PC-3 (cell line): ENCODE measurements around the gene UMODL1.

Source experiments
- CTCF ChIP-seq: fragments of 300-600 bp; sonication (generic); conservative IDR thresholded peaks from 2 replicates; pipeline ENCODE4 v1.5.1; 2017; ENCODE audit warnings: antibody characterized with exemption, low read depth, mild to moderate bottlenecking, low read length
- EZH2 ChIP-seq: fragments of 300-600 bp; sonication (generic); IDR thresholded peaks from one replicate; pipeline ENCODE4 v1.6.1; 2017; ENCODE audit warnings: antibody characterized with exemption, mild to moderate bottlenecking, low read length; ENCODE audit not compliant: unreplicated experiment
- EZH2phosphoT487 ChIP-seq: fragments of 300-600 bp; sonication (generic); IDR thresholded peaks from 2 replicates; pipeline ENCODE4 v1.6.1; 2018; ENCODE audit warnings: mild to moderate bottlenecking, antibody characterized with exemption, low read length, borderline replicate concordance

- TF ChIP-seq CTCF (no peak), EZH2phosphoT487 (no peak), EZH2 (no peak)
These were observed 103.1 kb downstream of the UMODL1 start for GRCh38 chr21:42174173-42174572.
